Vagina (tissue), 2 donors: ENCODE results near the gene SLC18A3. TPM values are rescaled to one million over a fixed set of nuclear protein-coding genes. Genes with fewer than 3 reads are reported as not detected.

Source experiments
- DNase-seq, 2 donors: peaks; one replicate each; pipeline ENCODE4 v3.0.0-alpha.2; 2017; ENCODE audit errors: extremely low spot score in 2 of 2
- H3K27ac ChIP-seq: fragments of 200-600 bp; sonication (generic); one replicate; pipeline ENCODE4 v1.5.1; 2019
- H3K27me3 ChIP-seq: fragments of 200-600 bp; sonication (generic); one replicate; pipeline ENCODE4 v1.5.1; 2019
- H3K36me3 ChIP-seq, 2 donors: fragments of 200-600 bp; sonication (generic); one replicate each; pipeline ENCODE4 v1.5.1; 2017 to 2019
- H3K4me1 ChIP-seq: fragments of 200-600 bp; sonication (generic); one replicate; pipeline ENCODE4 v1.5.1; 2019
- H3K4me3 ChIP-seq, 2 donors: fragments of 200-600 bp; sonication (generic); 1 replicate in 1 of 2; 2 replicates in 1 of 2; pipeline ENCODE4 v1.5.1; 2016 to 2019
- H3K9me3 ChIP-seq: fragments of 200-600 bp; sonication (generic); one replicate; pipeline ENCODE4 v1.5.1; 2019
- POLR2A ChIP-seq, 2 donors: fragments of 450-650 bp; IDR thresholded peaks; one replicate each; pipeline ENCODE4 v1.6.1; 2017; ENCODE audit warnings: antibody characterized with exemption in 2 of 2, mild to moderate bottlenecking in 2 of 2, moderate library complexity in 2 of 2
- POLR2AphosphoS5 ChIP-seq, 2 donors: sonication (generic); formaldehyde crosslinking; IDR thresholded peaks; one replicate each; pipeline ENCODE4 v1.9.0; 2017; ENCODE audit warnings: antibody characterized with exemption in 2 of 2, mild to moderate bottlenecking in 2 of 2, low read depth in 1 of 2; ENCODE audit not compliant: insufficient read depth in 1 of 2
- intact Hi-C: fragments of 100-400 bp; cut with DNase I; formaldehyde crosslinking; loops from one replicate; pipeline ENCODE4 v1.15.1; 2023
- total RNA-seq: library from RNA; depleted of rRNA; stranded (reverse); fragments of >200 nt; gene quantifications from one replicate; pipeline ENCODE4 v1.2.3, GENCODE V29; 2016
- TF ChIP-seq, protein P1 (sequence below), 3 experiments: fragments of 450-650 bp in 2 of 3; fragments of 200-600 bp in 1 of 3; sonication (generic) in 1 of 3; IDR thresholded peaks; one replicate each; pipeline ENCODE4 v1.5.1; 2017 to 2019; ENCODE audit warnings: antibody characterized with exemption in 3 of 3, mild to moderate bottlenecking in 2 of 3, moderate library complexity in 2 of 3

The SLC18A3 gene
- total RNA-seq, 1 donor from 2014 or later = 0.49 TPM

DNA sequence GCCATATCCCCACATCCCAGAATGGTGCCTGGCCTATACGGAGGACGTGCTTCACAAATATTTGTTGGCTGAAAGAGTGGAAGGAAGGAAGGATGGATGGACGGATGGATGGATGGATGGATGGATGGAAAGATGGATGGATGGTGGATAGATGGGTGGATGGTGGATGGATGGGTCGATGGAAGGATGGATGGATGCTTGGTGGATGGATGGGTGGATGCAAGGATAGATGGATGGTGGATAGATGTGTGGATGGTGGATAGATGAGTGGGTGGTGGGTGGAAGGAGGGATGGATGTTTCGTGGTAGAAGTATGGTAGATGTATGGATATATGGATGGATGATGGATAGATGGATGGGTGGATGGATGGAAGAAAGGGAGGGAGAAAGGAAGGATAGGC lies 14.5 kb downstream of the SLC18A3 start:
- Histone ChIP-seq H3K4me3 (no peak overlapping the region), H3K4me1 (no peaks in the 10 kb centered on the region), H3K9me3 (no peaks in the 10 kb centered on the region), H3K36me3 (no peaks in the 10 kb centered on the region), H3K27ac (no peak overlapping the region), H3K27me3 (no peaks in the 10 kb centered on the region)
- no peak for DNase-seq
- intact Hi-C loops = no loop called here
- TF ChIP-seq, protein P1, sequence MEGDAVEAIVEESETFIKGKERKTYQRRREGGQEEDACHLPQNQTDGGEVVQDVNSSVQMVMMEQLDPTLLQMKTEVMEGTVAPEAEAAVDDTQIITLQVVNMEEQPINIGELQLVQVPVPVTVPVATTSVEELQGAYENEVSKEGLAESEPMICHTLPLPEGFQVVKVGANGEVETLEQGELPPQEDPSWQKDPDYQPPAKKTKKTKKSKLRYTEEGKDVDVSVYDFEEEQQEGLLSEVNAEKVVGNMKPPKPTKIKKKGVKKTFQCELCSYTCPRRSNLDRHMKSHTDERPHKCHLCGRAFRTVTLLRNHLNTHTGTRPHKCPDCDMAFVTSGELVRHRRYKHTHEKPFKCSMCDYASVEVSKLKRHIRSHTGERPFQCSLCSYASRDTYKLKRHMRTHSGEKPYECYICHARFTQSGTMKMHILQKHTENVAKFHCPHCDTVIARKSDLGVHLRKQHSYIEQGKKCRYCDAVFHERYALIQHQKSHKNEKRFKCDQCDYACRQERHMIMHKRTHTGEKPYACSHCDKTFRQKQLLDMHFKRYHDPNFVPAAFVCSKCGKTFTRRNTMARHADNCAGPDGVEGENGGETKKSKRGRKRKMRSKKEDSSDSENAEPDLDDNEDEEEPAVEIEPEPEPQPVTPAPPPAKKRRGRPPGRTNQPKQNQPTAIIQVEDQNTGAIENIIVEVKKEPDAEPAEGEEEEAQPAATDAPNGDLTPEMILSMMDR (IDR thresholded peaks at IDR 0.05) = no peak
- TF ChIP-seq POLR2A (IDR thresholded peaks at IDR 0.05) (no peak), POLR2AphosphoS5 (IDR thresholded peaks at IDR 0.05; ENCODE audit: insufficient read depth in 1 of 2, low read depth in 1 of 2) (no peak)

- intact Hi-C loops = no loop called here
- no peak for DNase-seq
- Histone ChIP-seq H3K36me3 (no peaks in the 10 kb centered on the region), H3K27ac (no peak overlapping the region), H3K4me3 (no peak overlapping the region), H3K27me3 (no peaks in the 10 kb centered on the region), H3K4me1 (no peaks in the 10 kb centered on the region), H3K9me3 (no peaks in the 10 kb centered on the region)
- TF ChIP-seq, protein P1 (IDR thresholded peaks at IDR 0.05) = no peak
- TF ChIP-seq POLR2A (IDR thresholded peaks at IDR 0.05) (no peak), POLR2AphosphoS5 (IDR thresholded peaks at IDR 0.05; ENCODE audit: insufficient read depth in 1 of 2, low read depth in 1 of 2) (no peak)
Observed at GRCh38 chr10:49625411-49625810, 15.3 kb downstream of the SLC18A3 start.

DNA sequence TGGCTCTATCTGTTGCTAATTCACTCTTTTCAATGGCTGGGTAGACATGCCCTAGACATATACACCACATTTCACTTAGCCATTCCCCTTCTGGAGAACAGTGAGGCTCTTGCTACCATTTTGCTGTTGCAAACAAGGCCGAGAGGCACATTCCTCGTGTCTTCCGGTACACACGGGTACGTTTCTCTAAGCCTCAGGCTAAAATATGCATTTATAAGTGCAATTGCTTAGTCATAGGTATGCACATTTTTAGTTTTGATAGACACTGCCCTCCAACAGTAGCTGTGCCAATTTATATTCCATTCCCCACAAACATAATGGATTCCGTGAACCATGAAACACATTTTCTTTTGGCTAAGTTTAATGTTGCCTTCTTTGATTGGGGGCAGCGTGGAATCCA lies 16.9 kb downstream of the SLC18A3 start:
- no peaks in the 10 kb centered on the region for H3K9me3 ChIP-seq
- no peak overlapping the region for H3K4me3 ChIP-seq

DNA sequence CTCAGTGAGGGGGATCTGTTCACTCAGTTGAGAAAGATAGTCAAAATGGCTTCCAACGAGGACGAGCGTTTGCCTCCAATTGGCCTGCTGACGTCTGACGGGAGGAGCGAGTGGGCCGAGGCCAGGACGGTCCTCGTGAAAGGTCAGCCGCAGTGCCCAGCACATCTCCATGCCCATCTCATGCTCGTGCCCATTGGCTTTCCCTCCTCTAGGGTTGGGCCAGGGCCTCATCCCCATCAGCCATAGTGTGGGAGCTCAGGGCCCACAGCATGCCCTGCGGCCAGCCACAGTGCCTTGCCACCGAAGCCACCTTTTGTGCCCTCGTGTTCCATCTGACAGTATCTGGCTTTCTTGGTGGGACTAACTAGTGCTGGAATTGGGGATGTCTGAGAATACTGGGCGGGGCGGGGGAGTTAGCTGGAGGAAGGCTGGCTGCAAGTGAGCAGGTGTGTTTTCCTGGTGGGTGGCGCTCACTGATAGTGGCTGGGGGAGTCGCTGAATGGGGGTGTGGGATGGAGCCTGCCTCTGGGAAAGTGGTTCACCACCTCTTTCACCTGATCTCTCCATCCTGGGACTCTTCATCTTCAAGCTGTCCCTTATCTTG lies 17.6 kb downstream of the SLC18A3 start:
- H3K9me3 ChIP-seq = no peaks in the 10 kb centered on the region
- H3K4me1 ChIP-seq = no peaks in the 10 kb centered on the region
- no peaks in the 10 kb centered on the region for H3K27me3 ChIP-seq
- H3K27ac ChIP-seq = no peak overlapping the region
- TF ChIP-seq POLR2A (IDR thresholded peaks at IDR 0.05) (no peak), POLR2AphosphoS5 (IDR thresholded peaks at IDR 0.05; ENCODE audit: insufficient read depth in 1 of 2, low read depth in 1 of 2) (no peak)
- TF ChIP-seq, protein P1 (IDR thresholded peaks at IDR 0.05) = no peak
- intact Hi-C loops = no loop called here
- no peak for DNase-seq
- H3K4me3 ChIP-seq = no peak overlapping the region
- H3K36me3 ChIP-seq = no peaks in the 10 kb centered on the region

More for the DNA sequence above, 16.9 kb downstream of the SLC18A3 start:
- intact Hi-C loops = no loop called here
- TF ChIP-seq, protein P1 (IDR thresholded peaks at IDR 0.05) = no peak
- TF ChIP-seq POLR2A (IDR thresholded peaks at IDR 0.05) = no peak
- no peak for TF ChIP-seq POLR2AphosphoS5 (IDR thresholded peaks at IDR 0.05; ENCODE audit: insufficient read depth in 1 of 2, low read depth in 1 of 2)
- Histone ChIP-seq H3K4me1 (no peaks in the 10 kb centered on the region), H3K27me3 (no peaks in the 10 kb centered on the region), H3K27ac (no peak overlapping the region), H3K36me3 (no peaks in the 10 kb centered on the region)
- DNase-seq = no peak

DNA sequence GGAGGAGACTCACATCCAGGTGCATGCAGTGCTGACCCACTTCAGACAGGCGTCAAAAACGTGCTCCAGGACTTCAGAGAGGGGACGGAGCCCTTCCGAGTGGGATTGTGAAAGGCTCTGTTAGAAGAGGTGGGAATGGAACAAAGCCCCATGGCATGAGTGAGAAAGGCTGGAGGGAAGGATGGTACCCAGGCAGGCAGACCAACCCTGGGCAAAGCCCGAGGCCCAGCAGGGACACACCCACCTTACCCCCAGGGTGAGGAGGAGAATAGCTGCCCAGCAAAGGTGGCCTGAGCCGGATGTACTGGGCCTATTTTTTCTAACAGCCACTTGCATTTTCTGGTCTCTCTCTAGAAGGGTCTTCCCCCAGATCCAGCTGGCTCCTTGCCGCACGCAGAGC lies 18.5 kb downstream of the SLC18A3 start:
- DNase-seq = no peak
- TF ChIP-seq POLR2A (IDR thresholded peaks at IDR 0.05) = no peak
- TF ChIP-seq POLR2AphosphoS5 (IDR thresholded peaks at IDR 0.05; ENCODE audit: insufficient read depth in 1 of 2, low read depth in 1 of 2) = no peak
- TF ChIP-seq, protein P1 (IDR thresholded peaks at IDR 0.05) = no peak
- Histone ChIP-seq H3K9me3 (no peaks in the 10 kb centered on the region), H3K36me3 (no peaks in the 10 kb centered on the region), H3K4me1 (no peaks in the 10 kb centered on the region), H3K4me3 (no peak overlapping the region), H3K27me3 (no peaks in the 10 kb centered on the region), H3K27ac (no peak overlapping the region)
- intact Hi-C loops = no loop called here
